H1 (cell line): ENCODE data around the gene MCC. TPM values are rescaled to one million over a fixed set of nuclear protein-coding genes. Genes with fewer than 3 reads are reported as not detected.

Experiments
- CTCF ChIA-PET: fragments of 300-600 bp; sonication (Branson Sonifier 250); formaldehyde crosslinking; loops from one replicate; lab custom pipeline; 2021; ENCODE audit not compliant: partially characterized antibody; lab: Charles Lee
- POLR2A ChIA-PET: fragments of 300-600 bp; sonication (Branson Sonifier 250); formaldehyde crosslinking; loops from one replicate; lab custom pipeline; 2021; ENCODE audit warnings: inconsistent platforms; ENCODE audit not compliant: partially characterized antibody; lab: Charles Lee
- DNase-seq, 2 experiments: peaks; one replicate each; pipeline versions ENCODE4 v3.0.0 to v3.0.0-alpha.2; 2010 to 2022; ENCODE audit warnings: low spot score in 2 of 2, low read depth in 1 of 2, mixed read lengths in 1 of 2
- FAIRE-seq: peaks from 2 replicates; lab custom pipeline; 2011; peaks lifted over from hg19 to GRCh38; lab: Jason Lieb, UNC
- H2AFZ ChIP-seq: 2 replicates; pipeline ENCODE4 v1.8.1; 2012; ENCODE audit warnings: low read length, inconsistent platforms
- H2AK5ac ChIP-seq: 2 replicates; pipeline ENCODE4 v1.6.1; 2013; ENCODE audit warnings: low read depth, low read length
- H2BK120ac ChIP-seq: replicated peaks from 2 replicates; pipeline ENCODE3; 2013; ENCODE audit warnings: low read depth, low read length, inconsistent platforms
- H2BK12ac ChIP-seq: 2 replicates; pipeline ENCODE4 v1.6.1; 2013; ENCODE audit warnings: low read depth, low read length
- H2BK15ac ChIP-seq: 2 replicates; pipeline ENCODE4 v1.6.1; 2013; ENCODE audit warnings: low read length
- H2BK20ac ChIP-seq: 2 replicates; pipeline ENCODE4 v1.6.1; 2013; ENCODE audit warnings: low read length
- H2BK5ac ChIP-seq: 2 replicates; pipeline ENCODE4 v1.6.1; 2013; ENCODE audit warnings: low read depth, low read length
- H3K14ac ChIP-seq: 2 replicates; pipeline ENCODE4 v1.6.1; 2013; ENCODE audit warnings: inconsistent platforms; ENCODE audit not compliant: insufficient read length
- H3K18ac ChIP-seq: 2 replicates; pipeline ENCODE4 v1.6.1; 2013; ENCODE audit warnings: low read length; ENCODE audit errors: extremely low read depth
- H3K23ac ChIP-seq: 2 replicates; pipeline ENCODE4 v1.6.1; 2013; ENCODE audit warnings: inconsistent platforms; ENCODE audit not compliant: insufficient read length
- H3K23me2 ChIP-seq: 2 replicates; pipeline ENCODE4 v1.6.1; 2013; ENCODE audit warnings: low read depth, low read length
- H3K27ac ChIP-seq: 2 replicates; pipeline ENCODE4 v1.6.1; 2011; ENCODE audit warnings: low read depth, low read length, inconsistent platforms
- H3K27me3 ChIP-seq, 4 experiments: replicated peaks in 1 of 4; 1 replicate in 1 of 4; 2 replicates in 3 of 4; pipeline versions ENCODE4 v1.6.1 to v1.8.1; 2011 to 2013; ENCODE audit warnings: low read length in 3 of 4, mild to moderate bottlenecking in 3 of 4, inconsistent platforms in 2 of 4, mixed read lengths in 2 of 4, moderate library complexity in 1 of 4; ENCODE audit not compliant: control insufficient read depth in 3 of 4, insufficient read depth in 3 of 4; ENCODE audit errors: extremely low read depth in 1 of 4
- H3K36me3 ChIP-seq, 4 experiments: 2 replicates each; pipeline versions ENCODE4 v1.6.1 to v1.8.1; 2011 to 2013; ENCODE audit warnings: mild to moderate bottlenecking in 4 of 4, low read length in 3 of 4, moderate library complexity in 2 of 4, control low read depth in 1 of 4, inconsistent platforms in 1 of 4; ENCODE audit not compliant: insufficient read depth in 4 of 4, control insufficient read depth in 2 of 4
- H3K4ac ChIP-seq: replicated peaks from 2 replicates; pipeline ENCODE3; 2013; ENCODE audit warnings: low read length, low read depth, mixed read lengths, inconsistent platforms; ENCODE audit not compliant: insufficient read length
- H3K4me1 ChIP-seq, 4 experiments: replicated peaks in 1 of 4; 1 replicate in 1 of 4; 2 replicates in 3 of 4; pipeline versions ENCODE4 v1.6.1 to v1.8.1; 2011 to 2013; ENCODE audit warnings: low read length in 3 of 4, inconsistent platforms in 2 of 4, mixed read lengths in 1 of 4; ENCODE audit not compliant: insufficient read depth in 4 of 4, control insufficient read depth in 3 of 4
- H3K4me2 ChIP-seq, 2 experiments: 2 replicates each; pipeline versions ENCODE4 v1.6.1 to v1.8.1; 2011 to 2013; ENCODE audit warnings: low read depth in 2 of 2, low read length in 2 of 2, control low read depth in 1 of 2, inconsistent platforms in 1 of 2, mild to moderate bottlenecking in 1 of 2; ENCODE audit not compliant: insufficient read depth in 1 of 2
- H3K4me3 ChIP-seq, 4 experiments: fragments of 200-600, 300-600 bp in 1 of 4; sonication (generic), shearing (Covaris generic), sonication (Bioruptor Twin) in 1 of 4; 2 replicates each; pipeline versions ENCODE4 v1.5.1 to v1.8.1; 2011 to 2016; ENCODE audit warnings: low read length in 4 of 4, low read depth in 3 of 4, control low read depth in 2 of 4, inconsistent platforms in 2 of 4, mild to moderate bottlenecking in 2 of 4, mixed read lengths in 1 of 4, moderate library complexity in 1 of 4; ENCODE audit not compliant: insufficient read depth in 2 of 4; ENCODE audit errors: extremely low read depth in 1 of 4
- H3K56ac ChIP-seq: replicated peaks from 2 replicates; pipeline ENCODE3; 2013; ENCODE audit warnings: low read depth, mild to moderate bottlenecking, mixed read lengths, low read length, inconsistent platforms; ENCODE audit not compliant: insufficient read length
- H3K79me1 ChIP-seq: 2 replicates; pipeline ENCODE4 v1.6.1; 2013; ENCODE audit warnings: low read depth, low read length, control low read depth
- H3K79me2 ChIP-seq, 2 experiments: 2 replicates each; pipeline versions ENCODE4 v1.6.1 to v1.8.1; 2012 to 2013; ENCODE audit warnings: low read length in 2 of 2, mild to moderate bottlenecking in 2 of 2, inconsistent platforms in 1 of 2; ENCODE audit not compliant: insufficient read depth in 2 of 2, control insufficient read depth in 1 of 2
- H3K9ac ChIP-seq, 4 experiments: replicated peaks in 1 of 4; 1 replicate in 1 of 4; 2 replicates in 3 of 4; pipeline versions ENCODE4 v1.6.1 to v1.8.1; 2011 to 2013; ENCODE audit warnings: low read depth in 3 of 4, low read length in 3 of 4, control low read depth in 2 of 4, mild to moderate bottlenecking in 2 of 4, moderate library complexity in 2 of 4, inconsistent platforms in 1 of 4; ENCODE audit errors: extremely low read depth in 1 of 4
- H3K9me3 ChIP-seq, 2 experiments: 2 replicates each; pipeline versions ENCODE4 v1.6.1 to v1.8.1; 2012 to 2013; ENCODE audit warnings: mild to moderate bottlenecking in 2 of 2, moderate library complexity in 2 of 2, control low read depth in 1 of 2, inconsistent platforms in 1 of 2, low read depth in 1 of 2, low read length in 1 of 2, mixed read lengths in 1 of 2; ENCODE audit not compliant: insufficient read depth in 2 of 2
- H4K20me1 ChIP-seq, 2 experiments: replicated peaks in 1 of 2; 2 replicates each; pipeline versions ENCODE3 to v1.8.1; 2011 to 2013; ENCODE audit warnings: inconsistent platforms in 2 of 2, low read length in 2 of 2, mild to moderate bottlenecking in 1 of 2; ENCODE audit not compliant: insufficient read depth in 2 of 2, control insufficient read depth in 1 of 2
- H4K5ac ChIP-seq: 2 replicates; pipeline ENCODE4 v1.6.1; 2013; ENCODE audit warnings: low read length, low read depth, mixed read lengths, inconsistent platforms; ENCODE audit not compliant: insufficient read length
- H4K8ac ChIP-seq: 2 replicates; pipeline ENCODE4 v1.8.0; 2013; ENCODE audit warnings: mild to moderate bottlenecking, moderate library complexity, low read length, inconsistent platforms; ENCODE audit not compliant: insufficient read depth; ENCODE audit errors: extremely low read depth
- H4K91ac ChIP-seq: replicated peaks from 2 replicates; pipeline ENCODE3; 2013; ENCODE audit warnings: low read length, mixed read lengths, inconsistent platforms; ENCODE audit not compliant: insufficient read length
- EP300 ChIP-seq, 2 experiments: IDR thresholded peaks; 1 replicate in 1 of 2; 2 replicates in 1 of 2; pipeline ENCODE4 v1.6.1; 2011 to 2012; ENCODE audit warnings: low read depth in 2 of 2, low read length in 2 of 2, mild to moderate bottlenecking in 2 of 2, borderline replicate concordance in 1 of 2, inconsistent platforms in 1 of 2, moderate library complexity in 1 of 2
- HDAC6 ChIP-seq: IDR thresholded peaks from one replicate; pipeline ENCODE4 v1.7.1; 2012; ENCODE audit warnings: low read depth, mild to moderate bottlenecking, inconsistent platforms, low read length, moderate library complexity
- KDM1A ChIP-seq: fragments of 200-600, 300-600 bp; sonication (generic); IDR thresholded peaks from 2 replicates; pipeline ENCODE4 v1.7.1; 2016; ENCODE audit warnings: mild to moderate bottlenecking, low read length, borderline replicate concordance
- MAFK ChIP-seq: IDR thresholded peaks from 2 replicates; pipeline ENCODE4 v1.6.1; 2012; ENCODE audit warnings: low read depth, mild to moderate bottlenecking, improper control_type of control experiment, low read length
- NANOG ChIP-seq: IDR thresholded peaks from 2 replicates; pipeline ENCODE4 v1.6.1; 2011; ENCODE audit warnings: low read length, low read depth, mild to moderate bottlenecking, inconsistent platforms; ENCODE audit not compliant: insufficient read depth, poor library complexity, severe bottlenecking
- RAD21 ChIP-seq, 2 experiments: IDR thresholded peaks in 1 of 2; conservative IDR thresholded peaks in 1 of 2; 2 replicates each; pipeline ENCODE4 v1.6.1; 2011; ENCODE audit warnings: low read depth in 2 of 2, low read length in 2 of 2, improper control_type of control experiment in 1 of 2, inconsistent platforms in 1 of 2, mild to moderate bottlenecking in 1 of 2, moderate library complexity in 1 of 2
- SAP30 ChIP-seq: fragments of 300-600 bp; sonication (generic); IDR thresholded peaks from 2 replicates; pipeline ENCODE4 v1.7.1; 2012; ENCODE audit warnings: low read length, moderate library complexity, mild to moderate bottlenecking, inconsistent platforms; ENCODE audit not compliant: insufficient read depth, insufficient replicate concordance
- TAF1 ChIP-seq: IDR thresholded peaks from 2 replicates; pipeline ENCODE4 v1.6.1; 2011; ENCODE audit warnings: mild to moderate bottlenecking, low read depth, low read length
- TCF12 ChIP-seq: IDR thresholded peaks from 2 replicates; pipeline ENCODE4 v1.6.1; 2011; ENCODE audit warnings: low read depth, mild to moderate bottlenecking, low read length
- WGBS, 2 experiments: shearing (Covaris generic) in 1 of 2; methylation state at CpG; one replicate each; pipeline versions ENCODE4 v1.1.6 to v1.1.7; 2013 to 2015; ENCODE audit warnings: low lambda C conversion rate in 2 of 2, mixed read lengths in 2 of 2, inconsistent platforms in 1 of 2, low coverage in 1 of 2, missing lambda C conversion rate in 1 of 2; ENCODE audit not compliant: insufficient replicate concordance in 2 of 2, insufficient coverage in 1 of 2, insufficient read length in 1 of 2; ENCODE audit errors: extremely low coverage in 1 of 2, missing lambda C conversion rate in 1 of 2; 5-methylcytosine and 5-hydroxymethylcytosine counted together
- polyA plus RNA-seq, 7 experiments: library from polyadenylated mRNA; depleted of rRNA in 3 of 7; stranded (reverse) in 5 of 7; unstranded in 2 of 7; fragments of >200 nt in 5 of 7; fragments of 200-250 nt in 2 of 7; gene quantifications; 1 replicate in 5 of 7; 2 replicates in 1 of 7; 4 replicates in 1 of 7; pipeline versions ENCODE4 v1.2.1 to v1.2.3, GENCODE V29; 2011 to 2013; ENCODE audit warnings: missing spikeins in 2 of 7, mixed read lengths in 2 of 7
- total RNA-seq: library from RNA; stranded (reverse); fragmentation: NEBNext Ultra II Directional; extraction: Animal tissue kit (Norgen Biotek cat#: 25700); gene quantifications from 2 replicates; pipeline ENCODE4 v1.2.1, GENCODE V29; 2021

MCC gene
- total and polyA plus RNA-seq, 2 of the 8 experiments (the other 6 are each of a cell fraction or from before 2014, with no cell fraction given) = 2.6 to 18.3 TPM

DNA sequence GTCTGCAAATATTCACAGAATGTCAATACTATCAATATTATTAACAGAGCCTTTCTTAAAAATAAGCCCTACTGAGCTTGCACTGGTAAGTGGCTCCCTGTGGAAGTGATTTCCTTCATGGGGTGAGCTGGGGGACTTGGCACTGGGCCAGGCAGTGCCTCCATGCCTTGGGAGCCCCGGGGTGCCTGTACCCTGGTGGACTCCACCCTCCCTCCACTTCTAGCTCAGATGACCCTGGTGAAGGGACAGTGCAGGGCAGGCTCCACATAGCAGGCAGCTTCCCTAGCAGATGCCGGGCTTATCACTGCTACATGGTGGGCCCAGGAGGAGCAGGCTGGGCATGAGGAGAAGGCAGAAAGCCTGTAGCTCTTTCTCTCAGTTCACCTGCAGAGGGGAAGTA is 392.4 kb downstream of the MCC start:
- Histone ChIP-seq H3K36me3 (no peaks in the 10 kb centered on the region; a peak in 2 of 8 replicates), H3K79me2 (no peaks in the 10 kb centered on the region), H2BK12ac (no peak overlapping the region), H3K23ac (no peak overlapping the region), H3K23me2 (no peaks in the 10 kb centered on the region), H3K79me1 (no peaks in the 10 kb centered on the region), H4K8ac (no peak overlapping the region), H3K14ac (no peak overlapping the region), H3K56ac (no peak overlapping the region), H3K27ac (no peak overlapping the region), H2BK20ac (no peak overlapping the region), H3K9ac (no peak overlapping the region), H3K27me3 (no peaks in the 10 kb centered on the region), H3K18ac (no peak overlapping the region), H2BK5ac (no peak overlapping the region), H4K20me1 (no peaks in the 10 kb centered on the region), H2BK15ac (no peak overlapping the region), H3K4me2 (no peak overlapping the region), H4K5ac (no peak overlapping the region), H3K9me3 (no peaks in the 10 kb centered on the region), H2AK5ac (no peak overlapping the region), H2AFZ (no peak overlapping the region), H2BK120ac (no peak overlapping the region), H3K4me3 (no peak overlapping the region), H3K4me1 (no peaks in the 10 kb centered on the region), H3K4ac (no peak overlapping the region), H4K91ac (no peak overlapping the region)
- no peak for TF ChIP-seq TCF12
- TF ChIP-seq MAFK = no peak
- TF ChIP-seq RAD21 (IDR thresholded peaks at IDR 0.05 in 1 of 2, conservative IDR thresholded peaks at IDR 0.05 in 1 of 2; ENCODE audit: low read depth in 2 of 2, low read length in 2 of 2) = no peak
- no peak for TF ChIP-seq SAP30
- no peak for TF ChIP-seq HDAC6
- TF ChIP-seq EP300 (IDR thresholded peaks at IDR 0.05; ENCODE audit: borderline replicate concordance in 1 of 2, low read depth in 2 of 2, low read length in 2 of 2) = no peak
- no peak for TF ChIP-seq NANOG
- TF ChIP-seq TAF1 = no peak
- no peak for TF ChIP-seq KDM1A
- CTCF ChIA-PET = interaction anchor here (0.7 to 1.4 kb wide), 6 partner anchors 12 to 510 kb away, joined by 3 to 7 read pairs (median 4); no protein-coding TSS in a partner anchor
- POLR2A ChIA-PET = no interaction called here
- DNase-seq = no peak
- WGBS, 2 experiments = 89% methylated on average over 2 of the region's 2 CpGs; no CpG with 5 or more reads in 1 of the 2 experiments
- no peak for FAIRE-seq
